Esophagus muscularis mucosa (tissue), 3 donors: ENCODE measurements around the gene NACAD.

Experiments
- CTCF ChIP-seq, 3 experiments: fragments of 200-600 bp in 2 of 3; fragments of 450-650 bp in 1 of 3; sonication (generic) in 2 of 3; IDR thresholded peaks; one replicate each; pipeline ENCODE4 v1.5.1; 2017 to 2019; ENCODE audit warnings: antibody characterized with exemption in 3 of 3, mild to moderate bottlenecking in 2 of 3, moderate library complexity in 1 of 3
- POLR2AphosphoS5 ChIP-seq, 2 donors: sonication (generic); formaldehyde crosslinking; IDR thresholded peaks; one replicate each; pipeline ENCODE4 v1.6.1; 2017; ENCODE audit warnings: antibody characterized with exemption in 2 of 2

- no peak for TF ChIP-seq CTCF (IDR thresholded peaks at IDR 0.05)
- TF ChIP-seq POLR2AphosphoS5 (IDR thresholded peaks at IDR 0.05): no peak
These were observed 38.6 kb downstream of the NACAD start for GRCh38 chr7:45050198-45050597.
